ENCODE measurements around the gene APOBEC2. TPM values are rescaled to one million over a fixed set of nuclear protein-coding genes. Genes with fewer than 3 reads are reported as not detected.
"Not testable (repeated sequence)": the region's sequence is repeated elsewhere in the genome, so short reads cannot be mapped to it uniquely, and the experiment has no call there.

Gene APOBEC2
- total RNA-seq, 1 donor from 2014 or later: not detected

- Histone ChIP-seq H3K9me3 (no peaks in the 10 kb centered on the region), H3K4me3 (no peak overlapping the region), H3K27ac (no peak overlapping the region), H3K4me1 (no peaks in the 10 kb centered on the region), H3K36me3 (no peaks in the 10 kb centered on the region), H3K27me3 (no peaks in the 10 kb centered on the region)
- no peak for TF ChIP-seq CTCF (IDR thresholded peaks at IDR 0.05)
- no peak for DNase-seq (ENCODE audit: low spot score in 2 of 2)
- intact Hi-C loops (cut with DNase I): no loop called here
Observed at GRCh38 chr6:41013466-41014153, 39.4 kb upstream of the APOBEC2 start.

DNA sequence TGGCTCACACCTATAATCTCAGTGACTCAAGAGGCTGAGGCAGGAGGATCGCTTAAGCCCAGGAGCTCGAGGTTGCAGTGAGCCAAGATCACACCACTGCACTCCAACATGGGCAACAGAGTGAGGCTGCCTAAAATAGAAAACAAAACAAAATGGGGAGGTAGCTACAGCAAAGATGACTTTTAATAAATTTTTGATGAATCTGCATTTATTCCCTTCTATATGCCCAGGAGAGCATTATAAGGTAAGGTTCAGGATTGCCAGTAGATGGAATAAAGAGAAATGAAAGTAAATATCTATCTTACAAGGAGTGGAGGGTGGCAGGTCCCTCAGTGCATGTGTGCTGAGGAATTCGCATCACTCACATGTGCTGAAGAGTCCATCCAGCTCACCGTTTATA, 38.2 kb upstream of the APOBEC2 start:
- Histone ChIP-seq H3K36me3 (no peaks in the 10 kb centered on the region), H3K27me3 (no peaks in the 10 kb centered on the region), H3K4me1 (no peaks in the 10 kb centered on the region), H3K9me3 (no peaks in the 10 kb centered on the region), H3K4me3 (no peak overlapping the region), H3K27ac (no peak overlapping the region)
- intact Hi-C loops (cut with DNase I): no loop called here
- DNase-seq (ENCODE audit: low spot score in 2 of 2): no peak
- TF ChIP-seq CTCF (IDR thresholded peaks at IDR 0.05): no peak

- H3K4me3 ChIP-seq; intact Hi-C loops (cut with DNase I); H3K4me1 ChIP-seq; H3K27me3 ChIP-seq; H3K36me3 ChIP-seq; H3K27ac ChIP-seq; H3K9me3 ChIP-seq; DNase-seq (ENCODE audit: low spot score in 2 of 2): not testable (repeated sequence)
Observed at GRCh38 chr6:41015860-41016259, 37.1 kb upstream of the APOBEC2 start.

GRCh38 chr6:41017663-41018062, 35.3 kb upstream of the APOBEC2 start:
- Histone ChIP-seq H3K36me3 (no peaks in the 10 kb centered on the region), H3K27ac (no peak overlapping the region), H3K9me3 (no peaks in the 10 kb centered on the region), H3K4me1 (no peaks in the 10 kb centered on the region), H3K27me3 (no peaks in the 10 kb centered on the region), H3K4me3 (no peak overlapping the region)
- no peak for TF ChIP-seq CTCF (IDR thresholded peaks at IDR 0.05)
- no peak for DNase-seq (ENCODE audit: low spot score in 2 of 2)
- intact Hi-C loops (cut with DNase I): no loop called here

GRCh38 chr6:41021832-41022231, 31.2 kb upstream of the APOBEC2 start:
- Histone ChIP-seq H3K4me3 (no peak overlapping the region), H3K4me1 (no peaks in the 10 kb centered on the region), H3K36me3 (no peaks in the 10 kb centered on the region), H3K27me3 (no peaks in the 10 kb centered on the region), H3K27ac (no peak overlapping the region), H3K9me3 (no peaks in the 10 kb centered on the region)
- no peak for TF ChIP-seq CTCF (IDR thresholded peaks at IDR 0.05)
- intact Hi-C loops (cut with DNase I): no loop called here
- DNase-seq (ENCODE audit: low spot score in 2 of 2): no peak

GRCh38 chr6:41022294-41022693, 30.7 kb upstream of the APOBEC2 start:
- Histone ChIP-seq H3K27ac (no peak overlapping the region), H3K36me3 (no peaks in the 10 kb centered on the region), H3K9me3 (no peaks in the 10 kb centered on the region), H3K27me3 (no peaks in the 10 kb centered on the region), H3K4me3 (no peak overlapping the region), H3K4me1 (peaks cover 0 to 2% of the 10 kb centered on the region in 2 donors)
- no peak for TF ChIP-seq CTCF (IDR thresholded peaks at IDR 0.05)
- intact Hi-C loops (cut with DNase I): no loop called here
- DNase-seq (ENCODE audit: low spot score in 2 of 2): no peak
